GM12874 (cell line): ENCODE data around the gene PHYHIPL.

ENCODE experiments used
- CTCF ChIP-seq: IDR thresholded peaks from 2 replicates; pipeline ENCODE4 v1.5.1; 2011; ENCODE audit warnings: low read depth, mild to moderate bottlenecking, control low read depth, low read length, moderate library complexity; ENCODE audit not compliant: insufficient read depth

The PHYHIPL gene

DNA sequence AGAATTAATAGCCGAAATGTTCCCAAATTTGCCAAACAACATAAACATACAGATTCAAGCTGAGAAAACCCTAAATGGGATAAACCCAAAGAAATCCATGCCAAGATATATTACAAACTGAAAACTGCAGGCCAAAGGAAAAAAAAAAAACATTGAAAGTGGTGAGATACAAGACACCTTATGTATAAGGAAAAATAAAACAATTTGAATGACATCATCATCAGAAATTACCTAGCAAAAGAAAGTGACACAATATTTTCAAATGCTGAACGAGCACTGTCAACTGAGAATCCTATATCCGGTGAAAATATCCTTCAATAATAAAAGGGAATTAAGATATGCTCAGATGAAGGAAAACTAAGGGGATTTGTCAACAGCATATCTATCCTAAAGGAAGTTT lies 66.5 kb downstream of the PHYHIPL start:
- no peak for TF ChIP-seq CTCF

DNA sequence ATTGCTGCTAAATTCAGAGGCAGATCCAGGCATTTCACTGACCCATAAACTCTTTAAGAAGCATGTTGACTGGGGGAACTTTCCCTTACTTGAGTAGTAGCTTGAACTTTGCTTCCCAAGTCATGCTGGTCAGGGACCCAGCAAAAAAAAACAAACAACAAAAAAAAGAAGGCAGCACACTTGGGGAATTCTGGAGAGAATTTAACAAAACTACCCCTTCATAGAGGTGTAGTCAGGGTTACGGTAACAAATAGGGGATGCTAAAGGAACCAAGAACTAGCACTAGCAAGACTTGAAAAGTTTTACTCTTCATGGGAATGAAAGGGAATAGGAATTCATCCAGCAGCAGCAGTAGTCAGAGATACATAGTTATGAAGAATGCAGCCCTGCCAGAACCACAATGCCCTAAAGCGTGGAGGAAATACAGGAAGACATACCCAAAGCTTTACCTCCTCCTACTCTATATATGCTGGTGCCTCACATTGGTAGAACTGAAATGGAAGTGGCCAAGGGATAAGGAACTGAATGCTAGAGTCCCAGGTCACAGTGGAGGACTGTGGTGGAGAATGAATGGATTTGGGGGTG lies 67.3 kb downstream of the PHYHIPL start:
- no peak for TF ChIP-seq CTCF

DNA sequence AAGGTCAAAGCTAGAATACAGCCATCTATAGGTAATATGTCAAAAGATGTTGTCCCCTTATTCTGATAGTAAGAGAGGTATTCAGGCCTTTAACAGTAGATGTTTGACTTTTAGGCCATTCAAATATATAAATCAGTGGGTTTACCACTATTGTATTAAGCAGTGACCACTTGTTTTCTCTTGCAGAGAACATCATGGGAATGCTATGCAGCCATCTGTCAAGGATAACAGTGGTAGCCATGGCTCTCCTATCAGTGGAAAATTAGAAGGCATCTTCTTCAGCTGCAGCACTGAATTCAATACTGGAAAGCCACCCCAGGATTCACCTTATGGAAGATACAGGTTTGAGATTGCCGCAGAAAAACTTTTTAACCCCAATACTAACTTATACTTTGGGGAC lies 68.4 kb downstream of the PHYHIPL start:
- no peak for TF ChIP-seq CTCF

DNA sequence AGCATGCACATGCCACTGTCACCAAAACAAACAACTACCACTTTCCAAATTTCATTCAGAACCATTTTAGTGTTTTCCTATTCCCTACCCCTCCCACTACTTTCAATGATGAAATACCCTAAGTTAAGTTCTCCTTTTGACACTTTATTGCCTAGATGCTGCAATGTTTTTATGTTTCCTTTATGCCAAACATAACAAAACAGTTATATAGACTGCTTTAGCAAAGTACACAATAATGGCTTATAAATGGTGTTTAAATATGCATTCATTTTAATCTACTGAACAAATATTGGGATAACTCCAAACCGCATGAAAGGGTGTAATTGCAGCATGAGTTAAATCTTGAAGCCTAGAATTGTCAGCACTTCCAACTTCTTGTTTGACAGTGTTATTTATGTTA lies 69.2 kb downstream of the PHYHIPL start:
- no peak for TF ChIP-seq CTCF

- no peak for TF ChIP-seq CTCF
Observed at GRCh38 chr10:59252491-59252890, 76.0 kb downstream of the PHYHIPL start.

DNA sequence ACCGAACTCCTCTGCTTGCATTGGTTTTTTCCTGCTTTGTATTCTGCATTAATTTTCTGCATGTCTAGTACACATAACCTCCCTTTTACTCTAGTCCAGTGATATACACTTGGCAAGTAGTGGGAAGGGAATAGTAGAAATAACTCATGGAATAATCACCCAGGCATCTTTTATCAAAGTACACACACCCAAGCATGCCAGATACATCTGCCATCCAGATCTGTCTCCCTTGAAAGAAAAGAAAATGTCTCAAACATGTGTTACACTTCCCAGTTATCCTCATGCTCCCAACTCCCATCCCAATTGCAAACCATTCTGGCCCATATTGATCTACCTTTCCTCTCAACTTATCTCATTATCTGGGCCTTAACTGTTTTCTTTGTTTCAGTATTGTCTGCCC lies 79.0 kb downstream of the PHYHIPL start:
- TF ChIP-seq CTCF, result no peak

GRCh38 chr10:59257224-59257623 lies 80.8 kb downstream of the PHYHIPL start:
- no peak for TF ChIP-seq CTCF
